H1 (cell line): ENCODE results near the gene DCTPP1. TPM values are rescaled to one million over a fixed set of nuclear protein-coding genes. Genes with fewer than 3 reads are reported as not detected.

Experiments
- ASH2L ChIP-seq: fragments of 200-600, 300-600 bp; sonication (generic); IDR thresholded peaks from one replicate; pipeline ENCODE4 v1.7.1; 2017; ENCODE audit warnings: low read length
- MAFK ChIP-seq: IDR thresholded peaks from 2 replicates; pipeline ENCODE4 v1.6.1; 2012; ENCODE audit warnings: low read depth, mild to moderate bottlenecking, improper control_type of control experiment, low read length
- RNF2 ChIP-seq: fragments of 200-900, 300-1000 bp; sonication (generic); IDR thresholded peaks from 2 replicates; pipeline ENCODE4 v1.7.1; 2016; ENCODE audit warnings: borderline replicate concordance, low read depth, mild to moderate bottlenecking, antibody characterized with exemption, low read length; ENCODE audit not compliant: poor library complexity, severe bottlenecking; ENCODE audit errors: missing control alignments
- SP1 ChIP-seq: IDR thresholded peaks from 2 replicates; pipeline ENCODE4 v1.6.1; 2011; ENCODE audit warnings: low read depth, low read length
- SRF ChIP-seq: IDR thresholded peaks from 2 replicates; pipeline ENCODE4 v1.6.1; 2011; ENCODE audit warnings: mild to moderate bottlenecking, low read depth, low read length, moderate library complexity
- USF2 ChIP-seq: IDR thresholded peaks from 2 replicates; pipeline ENCODE4 v1.6.1; 2011; ENCODE audit warnings: low read length, improper control_type of control experiment
- polyA plus RNA-seq, 7 experiments: library from polyadenylated mRNA; depleted of rRNA in 3 of 7; stranded (reverse) in 5 of 7; unstranded in 2 of 7; fragments of >200 nt in 5 of 7; fragments of 200-250 nt in 2 of 7; gene quantifications; 1 replicate in 5 of 7; 2 replicates in 1 of 7; 4 replicates in 1 of 7; pipeline versions ENCODE4 v1.2.1 to v1.2.3, GENCODE V29; 2011 to 2013; ENCODE audit warnings: missing spikeins in 2 of 7, mixed read lengths in 2 of 7
- total RNA-seq: library from RNA; stranded (reverse); fragmentation: NEBNext Ultra II Directional; extraction: Animal tissue kit (Norgen Biotek cat#: 25700); gene quantifications from 2 replicates; pipeline ENCODE4 v1.2.1, GENCODE V29; 2021

Gene DCTPP1
- total and polyA plus RNA-seq, 2 of the 8 experiments (the other 6 are each of a cell fraction or from before 2014, with no cell fraction given), result 94.5 to 103 TPM

GRCh38 chr16:30416624-30417528, 13.0 kb downstream of the DCTPP1 start (continued):
- no peak for TF ChIP-seq SP1
- no peak for TF ChIP-seq MAFK
- no peak for TF ChIP-seq SRF
- no peak for TF ChIP-seq USF2
- no peak for TF ChIP-seq RNF2
- no peak for TF ChIP-seq ASH2L
